Left renal cortex interstitium (tissue), 4 donors: Measurements from ENCODE around the gene SMAD4. TPM values are rescaled to one million over a fixed set of nuclear protein-coding genes. Genes with fewer than 3 reads are reported as not detected.
"Not testable (repeated sequence)": the region's sequence is repeated elsewhere in the genome, so short reads cannot be mapped to it uniquely, and the experiment has no call there.

Source experiments
- DNase-seq, 4 donors: peaks; one replicate each; pipeline ENCODE4 v3.0.0-alpha.2; 2013; ENCODE audit warnings: low read depth in 4 of 4, low spot score in 2 of 4, missing footprints in 1 of 4
- polyA plus RNA-seq, 4 donors: library from polyadenylated mRNA; unstranded; fragments of 120-200 nt; gene quantifications; one replicate each; pipeline ENCODE4 v1.2.1, GENCODE V29; 2013; ENCODE audit not compliant: insufficient read length in 4 of 4

SMAD4 gene
- polyA plus RNA-seq, 4 donors, result 149 to 171 (median 160) TPM

GRCh38 chr18:51066273-51066672 is 36.3 kb downstream of the SMAD4 start:
- DNase-seq, result no peak

GRCh38 chr18:51068105-51068504 is 38.1 kb downstream of the SMAD4 start:
- no peak for DNase-seq

- DNase-seq, result no peak
Measured at GRCh38 chr18:51069885-51070284, 39.9 kb downstream of the SMAD4 start.

- no peak for DNase-seq
Measured at GRCh38 chr18:51070545-51070944, 40.5 kb downstream of the SMAD4 start.

GRCh38 chr18:51072586-51073313 is 42.7 kb downstream of the SMAD4 start:
- DNase-seq, result no peak

- no peak for DNase-seq
Measured at GRCh38 chr18:51074605-51075004, 44.6 kb downstream of the SMAD4 start.

- no peak for DNase-seq
Measured at GRCh38 chr18:51076503-51076902, 46.5 kb downstream of the SMAD4 start.

GRCh38 chr18:51077217-51077616 is 47.2 kb downstream of the SMAD4 start:
- DNase-seq, result no peak

GRCh38 chr18:51078026-51078425 is 48.0 kb downstream of the SMAD4 start:
- no peak for DNase-seq

GRCh38 chr18:51082571-51083267 is 52.7 kb downstream of the SMAD4 start:
- no peak for DNase-seq

- no peak for DNase-seq
Measured at GRCh38 chr18:51083398-51083797, 53.4 kb downstream of the SMAD4 start.

GRCh38 chr18:51088410-51088809 is 58.4 kb downstream of the SMAD4 start:
- no peak for DNase-seq

GRCh38 chr18:51089691-51090090 is 59.7 kb downstream of the SMAD4 start:
- DNase-seq, result no peak

GRCh38 chr18:51091270-51091669 is 61.3 kb downstream of the SMAD4 start:
- no peak for DNase-seq

GRCh38 chr18:51092117-51092516 is 62.1 kb downstream of the SMAD4 start:
- no peak for DNase-seq

- DNase-seq, result not testable (repeated sequence)
Measured at GRCh38 chr18:51092967-51093366, 63.0 kb downstream of the SMAD4 start.

- DNase-seq, result no peak
Measured at GRCh38 chr18:51097021-51097822, 67.2 kb downstream of the SMAD4 start.

GRCh38 chr18:51098082-51098481 is 68.1 kb downstream of the SMAD4 start:
- no peak for DNase-seq

GRCh38 chr18:51098513-51098912 is 68.5 kb downstream of the SMAD4 start:
- DNase-seq, result no peak

- no peak for DNase-seq
Measured at GRCh38 chr18:51100385-51101120, 70.5 kb downstream of the SMAD4 start.

GRCh38 chr18:51107082-51107481 is 77.1 kb downstream of the SMAD4 start:
- no peak for DNase-seq
